Smooth muscle cell of the umbilical artery (primary cell): ENCODE results near the gene GALNT7. TPM values are rescaled to one million over a fixed set of nuclear protein-coding genes. Genes with fewer than 3 reads are reported as not detected.

ENCODE experiments used
- total RNA-seq: library from RNA; depleted of rRNA; stranded (reverse); fragments of >200 nt; gene quantifications from 2 replicates; pipeline ENCODE4 v1.2.3, GENCODE V29; 2014

Gene GALNT7, protein sequence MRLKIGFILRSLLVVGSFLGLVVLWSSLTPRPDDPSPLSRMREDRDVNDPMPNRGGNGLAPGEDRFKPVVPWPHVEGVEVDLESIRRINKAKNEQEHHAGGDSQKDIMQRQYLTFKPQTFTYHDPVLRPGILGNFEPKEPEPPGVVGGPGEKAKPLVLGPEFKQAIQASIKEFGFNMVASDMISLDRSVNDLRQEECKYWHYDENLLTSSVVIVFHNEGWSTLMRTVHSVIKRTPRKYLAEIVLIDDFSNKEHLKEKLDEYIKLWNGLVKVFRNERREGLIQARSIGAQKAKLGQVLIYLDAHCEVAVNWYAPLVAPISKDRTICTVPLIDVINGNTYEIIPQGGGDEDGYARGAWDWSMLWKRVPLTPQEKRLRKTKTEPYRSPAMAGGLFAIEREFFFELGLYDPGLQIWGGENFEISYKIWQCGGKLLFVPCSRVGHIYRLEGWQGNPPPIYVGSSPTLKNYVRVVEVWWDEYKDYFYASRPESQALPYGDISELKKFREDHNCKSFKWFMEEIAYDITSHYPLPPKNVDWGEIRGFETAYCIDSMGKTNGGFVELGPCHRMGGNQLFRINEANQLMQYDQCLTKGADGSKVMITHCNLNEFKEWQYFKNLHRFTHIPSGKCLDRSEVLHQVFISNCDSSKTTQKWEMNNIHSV
- 44.8 and 51.2 TPM in 2 replicates for total RNA-seq

DNA sequence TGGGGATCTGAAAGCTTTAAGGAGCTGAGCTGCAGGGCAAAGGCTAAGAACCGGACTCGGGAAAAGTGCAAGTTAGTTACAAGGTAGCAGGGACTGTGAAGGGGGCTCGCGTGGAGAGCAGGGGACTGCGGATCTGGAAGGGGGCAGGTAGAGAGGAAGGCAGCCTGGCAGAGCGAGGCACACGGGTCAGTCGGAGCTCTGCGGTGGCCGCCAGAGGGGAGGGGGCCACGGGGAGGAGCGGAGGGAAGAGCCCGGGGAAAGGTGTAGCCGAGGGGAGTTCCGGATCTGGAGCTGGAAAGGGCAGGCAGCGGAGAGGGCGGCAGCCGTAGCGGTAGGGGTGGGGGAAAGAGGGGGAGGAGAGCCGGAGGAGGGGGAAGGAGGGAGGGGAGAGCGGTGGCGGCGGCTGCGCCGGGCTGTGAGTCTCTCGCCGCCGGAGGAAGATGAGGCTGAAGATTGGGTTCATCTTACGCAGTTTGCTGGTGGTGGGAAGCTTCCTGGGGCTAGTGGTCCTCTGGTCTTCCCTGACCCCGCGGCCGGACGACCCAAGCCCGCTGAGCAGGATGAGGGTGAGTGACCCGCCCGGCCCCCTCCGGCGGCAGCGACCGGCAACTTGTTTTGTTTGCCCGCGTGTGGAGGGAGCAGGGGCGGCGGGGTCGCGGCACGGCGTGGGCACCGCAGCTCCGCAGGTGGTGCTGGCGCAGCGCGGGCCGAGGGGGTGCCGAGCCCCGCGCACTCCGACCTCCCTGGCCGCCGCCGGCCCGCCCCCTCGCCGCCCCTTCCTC is at the start of gene GALNT7:
Gene GALNT7, plus strand, starts transcription at position 416 of the 782 bp plus-strand sequence. Its CDS starts 25 bp downstream, at position 441.

DNA sequence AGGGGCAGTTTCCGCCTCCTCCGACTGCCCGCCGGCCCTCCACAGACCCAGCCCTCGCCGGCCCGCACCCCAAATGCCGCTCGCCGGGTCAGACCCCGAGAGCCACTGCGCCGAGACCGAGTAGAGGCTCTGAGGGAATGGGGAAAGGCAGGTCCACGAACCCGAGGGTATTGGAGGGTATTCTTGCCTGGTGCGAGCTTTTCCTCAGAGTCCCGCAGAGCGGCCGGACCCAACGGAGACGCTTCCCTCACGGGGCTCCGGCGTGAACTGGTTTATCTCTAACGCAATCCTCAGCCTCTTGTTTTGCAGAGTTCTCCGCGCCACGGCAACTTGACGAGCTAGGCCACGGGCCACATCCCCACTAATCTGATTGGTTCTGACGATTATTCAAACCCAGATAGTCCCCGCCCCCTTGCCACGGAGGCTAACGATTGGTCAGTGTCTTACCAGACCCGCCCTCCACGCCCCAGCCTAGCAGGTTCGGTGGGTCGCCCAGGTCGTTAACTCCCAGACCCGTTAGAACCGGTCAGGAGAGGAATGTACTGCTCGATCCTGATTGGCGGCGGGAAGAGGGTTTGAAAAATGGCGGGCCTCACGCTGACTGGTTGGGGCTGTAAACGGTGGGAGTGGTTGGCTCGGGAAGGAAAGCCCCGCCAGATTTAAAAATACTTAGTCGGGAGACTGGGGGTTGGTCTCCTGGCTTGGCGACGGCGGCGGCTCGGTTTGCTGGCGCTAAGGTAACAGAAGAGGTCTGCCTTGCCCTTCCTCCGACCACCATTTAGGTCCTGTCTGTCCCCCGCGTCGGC is 165.7 kb downstream of the GALNT7 start, which contains the start of gene HMGB2:
Gene HMGB2, minus strand, starts transcription at position 274 of the 806 bp plus-strand sequence. CDS start 709 bp downstream, outside the sequence.

GRCh38 chr4:173370477-173371291 is 202.1 kb downstream of the GALNT7 start, which contains the start of gene SAP30:
Gene SAP30 (plus strand): TSS chr4:173370954. CDS start chr4:173371183, 229 bp downstream.

Other genes starting within 250 kb of the GALNT7 start
- gene HMGB2, start 165.5 kb downstream of the GALNT7 start, total RNA-seq, result 17.5 and 57.5 TPM in 2 replicates
- 20.6 and 31.8 TPM in 2 replicates for gene SAP30, start 202.1 kb downstream of the GALNT7 start, total RNA-seq
- 3.3 and 8.3 TPM in 2 replicates for gene SCRG1, start 230.3 kb downstream of the GALNT7 start, total RNA-seq